GM21528 (cell line): ENCODE data around the gene USP37.

ENCODE experiments used
- ATAC-seq: cut with Tn5 transposase; IDR thresholded peaks from one replicate; pipeline ENCODE4 v1.9.1; 2021; ENCODE audit warnings: mild to moderate bottlenecking, moderate library complexity; ENCODE audit not compliant: unreplicated experiment, low FRiP score

The USP37 gene

GRCh38 chr2:218406209-218406948, 161.8 kb downstream of the USP37 start:
- peak; percentile 67 for ATAC-seq

- peak; percentile 7 for ATAC-seq
These were observed 162.4 kb downstream of the USP37 start for GRCh38 chr2:218405746-218406208.

DNA sequence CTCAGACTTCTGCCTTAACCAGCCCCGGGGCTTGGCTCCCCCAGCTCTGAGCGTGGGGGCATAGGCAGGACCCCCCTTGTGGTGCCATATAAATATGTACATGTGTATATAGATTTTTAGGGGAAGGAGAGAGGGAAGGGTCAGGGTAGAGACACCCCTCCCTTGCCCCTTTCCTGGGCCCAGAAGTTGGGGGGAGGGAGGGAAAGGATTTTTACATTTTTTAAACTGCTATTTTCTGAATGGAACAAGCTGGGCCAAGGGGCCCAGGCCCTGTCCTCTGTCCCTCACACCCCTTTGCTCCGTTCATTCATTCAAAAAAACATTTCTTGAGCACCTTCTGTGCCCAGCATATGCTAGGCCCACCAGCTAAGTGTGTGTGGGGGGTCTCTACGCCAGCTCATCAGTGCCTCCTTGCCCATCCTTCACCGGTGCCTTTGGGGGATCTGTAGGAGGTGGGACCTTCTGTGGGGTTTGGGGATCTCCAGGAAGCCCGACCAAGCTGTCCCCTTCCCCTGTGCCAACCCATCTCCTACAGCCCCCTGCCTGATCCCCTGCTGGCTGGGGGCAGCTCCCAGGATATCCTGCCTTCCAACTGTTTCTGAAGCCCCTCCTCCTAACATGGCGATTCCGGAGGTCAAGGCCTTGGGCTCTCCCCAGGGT, 162.9 kb downstream of the USP37 start:
- ATAC-seq, result peak; percentile 2

DNA sequence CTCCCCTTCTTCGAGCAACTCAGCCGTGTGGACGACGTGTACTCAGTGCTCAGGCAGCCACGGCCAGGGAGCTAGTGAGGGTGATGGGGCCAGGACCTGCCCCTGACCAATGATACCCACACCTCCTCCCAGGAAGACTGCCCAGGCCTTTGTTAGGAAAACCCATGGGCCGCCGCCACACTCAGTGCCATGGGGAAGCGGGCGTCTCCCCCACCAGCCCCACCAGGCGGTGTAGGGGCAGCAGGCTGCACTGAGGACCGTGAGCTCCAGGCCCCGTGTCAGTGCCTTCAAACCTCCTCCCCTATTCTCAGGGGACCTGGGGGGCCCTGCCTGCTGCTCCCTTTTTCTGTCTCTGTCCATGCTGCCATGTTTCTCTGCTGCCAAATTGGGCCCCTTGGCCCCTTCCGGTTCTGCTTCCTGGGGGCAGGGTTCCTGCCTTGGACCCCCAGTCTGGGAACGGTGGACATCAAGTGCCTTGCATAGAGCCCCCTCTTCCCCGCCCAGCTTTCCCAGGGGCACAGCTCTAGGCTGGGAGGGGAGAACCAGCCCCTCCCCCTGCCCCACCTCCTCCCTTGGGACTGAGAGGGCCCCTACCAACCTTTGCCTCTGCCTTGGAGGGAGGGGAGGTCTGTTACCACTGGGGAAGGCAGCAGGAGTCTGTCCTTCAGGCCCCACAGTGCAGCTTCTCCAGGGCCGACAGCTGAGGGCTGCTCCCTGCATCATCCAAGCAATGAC, 163.6 kb downstream of the USP37 start:
- no peak for ATAC-seq

- no peak for ATAC-seq
These were observed 164.3 kb downstream of the USP37 start for GRCh38 chr2:218403810-218404209.

- no peak for ATAC-seq
These were observed 165.2 kb downstream of the USP37 start for GRCh38 chr2:218402911-218403411.

DNA sequence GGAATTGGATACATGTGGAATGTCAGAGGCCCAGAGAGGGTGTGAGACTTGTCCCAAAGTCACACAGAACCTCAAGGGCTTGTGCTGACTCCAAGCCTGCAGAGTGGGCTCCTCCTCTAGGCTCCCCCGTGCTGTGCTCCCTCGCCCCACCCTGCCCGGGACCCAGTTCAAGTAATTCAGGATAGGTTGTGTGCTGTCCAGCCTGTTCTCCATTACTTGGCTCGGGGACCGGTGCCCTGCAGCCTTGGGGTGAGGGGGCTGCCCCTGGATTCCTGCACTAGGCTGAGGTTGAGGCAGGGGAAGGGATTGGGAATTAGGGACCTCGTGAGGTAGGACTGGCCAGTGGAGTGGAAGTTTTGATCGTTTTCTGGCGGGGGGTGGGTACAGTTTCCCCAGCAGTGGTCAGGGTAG, 165.7 kb downstream of the USP37 start:
- ATAC-seq, result no peak

DNA sequence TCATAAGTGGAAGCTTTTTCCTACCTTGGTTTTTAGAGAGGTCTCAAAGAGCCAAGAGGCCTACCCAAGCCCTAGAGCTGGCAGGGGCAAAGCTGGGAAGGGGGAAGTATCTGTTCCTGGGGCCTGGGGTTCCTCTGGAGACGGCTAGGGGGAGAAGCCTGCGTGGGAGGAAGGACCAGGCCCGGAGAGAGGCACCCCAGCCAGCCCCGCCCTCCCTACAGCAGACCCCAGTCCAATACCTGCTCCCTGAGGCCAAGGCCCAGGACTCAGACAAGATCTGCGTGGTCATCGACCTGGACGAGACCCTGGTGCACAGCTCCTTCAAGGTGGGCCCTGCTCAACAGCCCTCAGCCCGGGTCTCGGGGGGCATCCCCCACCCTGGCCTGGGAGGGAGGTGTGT, 166.3 kb downstream of the USP37 start:
- no peak for ATAC-seq

DNA sequence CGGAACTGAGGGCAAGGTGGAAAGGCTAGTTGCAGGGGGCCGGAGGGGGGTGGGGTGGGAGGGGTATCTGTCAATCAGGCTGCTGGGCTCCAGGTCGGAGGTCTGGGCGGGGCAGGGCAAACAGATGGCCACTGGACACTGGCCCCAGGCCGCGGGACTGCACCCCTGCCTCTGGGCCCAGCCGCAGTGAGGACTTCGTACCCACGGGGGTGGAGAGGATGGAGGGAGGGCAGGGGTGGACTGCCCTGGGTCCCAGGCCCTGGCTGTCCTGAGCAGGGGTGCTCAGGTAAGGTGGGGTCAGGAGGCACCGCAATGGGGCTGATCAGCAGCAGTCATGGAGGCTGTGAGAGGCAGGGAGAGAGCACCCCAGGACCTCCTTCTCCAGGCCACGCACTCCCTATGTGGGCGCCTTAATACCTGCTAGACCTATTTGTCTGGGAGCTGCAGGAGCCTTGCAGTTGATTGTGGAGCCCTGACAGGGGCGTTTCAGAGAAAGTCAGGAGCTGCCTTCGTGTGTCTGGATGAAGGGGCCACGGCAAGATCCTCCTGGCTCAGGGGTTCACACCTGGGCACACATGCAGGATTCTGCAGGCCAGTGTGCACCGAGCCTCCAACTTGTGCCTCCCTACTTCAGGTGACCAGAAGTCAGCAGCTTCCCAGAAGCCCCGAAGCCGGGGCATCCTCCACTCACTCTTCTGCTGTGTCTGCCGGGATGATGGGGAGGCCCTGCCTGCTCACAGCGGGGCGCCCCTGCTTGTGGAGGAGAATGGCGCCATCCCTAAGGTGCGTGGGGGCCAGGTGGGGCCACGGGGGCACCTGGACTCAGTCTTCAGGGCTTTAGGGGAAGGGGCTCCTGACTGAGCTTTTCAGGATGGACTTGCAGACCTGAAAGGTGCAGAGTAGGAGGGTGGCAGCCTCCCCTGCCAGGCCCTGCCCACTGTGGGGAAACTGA, 166.9 kb downstream of the USP37 start:
- no peak for ATAC-seq
